ENCODE measurements around the gene PLEKHH1.

PLEKHH1 gene

DNA sequence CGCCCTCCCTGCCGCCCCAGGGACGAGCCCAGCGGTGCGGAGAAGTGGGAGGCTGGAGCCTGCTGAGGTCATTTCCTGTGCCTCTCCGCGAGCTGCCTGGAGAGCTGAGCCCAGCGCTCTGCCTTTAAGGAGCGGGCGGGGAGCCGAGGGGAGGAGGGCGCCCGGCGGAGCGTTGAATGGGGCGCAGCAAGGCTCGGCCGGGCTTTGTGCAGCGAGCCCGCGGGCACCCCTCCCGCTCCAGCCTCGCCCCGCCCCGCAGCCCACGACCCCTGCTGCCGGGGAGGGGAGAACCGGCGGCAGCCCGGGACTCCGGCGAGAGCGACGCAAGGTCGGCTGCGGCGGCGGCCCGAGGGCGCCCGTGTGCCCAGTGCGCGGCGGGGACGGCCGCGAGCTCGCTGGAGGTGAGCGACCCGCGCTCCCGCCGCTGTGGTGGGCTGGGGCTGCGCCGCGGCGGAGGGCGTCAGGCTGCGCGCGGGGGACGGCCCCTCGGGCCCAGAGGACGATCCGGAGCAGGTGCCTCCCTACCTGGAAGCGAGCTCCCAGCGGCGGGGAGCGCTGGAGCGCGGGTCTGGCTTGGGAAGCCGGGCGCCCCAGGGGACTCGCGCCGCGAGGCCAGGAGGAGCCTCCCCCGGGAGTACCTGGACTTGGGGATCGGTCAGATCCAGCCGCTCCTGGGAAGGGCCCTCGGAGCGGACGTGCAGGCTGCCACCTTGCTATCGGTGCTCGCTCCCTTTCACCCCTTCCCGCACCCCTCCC, at the start of gene PLEKHH1:
PLEKHH1 (plus strand) TSS at position 293 of the 756 bp plus-strand sequence. CDS start 8,578 bp downstream, outside the sequence.
- peaks cover 4% of the 10 kb centered on the region for H3K4me1 ChIP-seq (ENCODE audit: insufficient read depth, low read length)
- no peaks in the 10 kb centered on the region for H3K9me3 ChIP-seq (ENCODE audit: low read length)
- H3K4me3 ChIP-seq (ENCODE audit: low read length), result peak within 1 kb of the TSS; percentile 66
- H3K36me3 ChIP-seq (ENCODE audit: insufficient read depth, low read length), result no peaks in the 10 kb centered on the region
- peak within 1 kb of the TSS; percentile 96 for H2AFZ ChIP-seq (ENCODE audit: low read depth, low read length)
- peaks cover 17% of the 10 kb centered on the region for H3K27me3 ChIP-seq (ENCODE audit: insufficient read depth, low read length)

- Histone ChIP-seq H3K36me3 (ENCODE audit: insufficient read depth, low read length) (no peaks in the 10 kb centered on the region), H3K4me1 (ENCODE audit: insufficient read depth, low read length) (no peaks in the 10 kb centered on the region), H3K27me3 (ENCODE audit: insufficient read depth, low read length) (peaks cover 5% of the 10 kb centered on the region), H3K4me3 (ENCODE audit: low read length) (no peak overlapping the region), H2AFZ (ENCODE audit: low read depth, low read length) (no peak overlapping the region), H3K9me3 (ENCODE audit: low read length) (no peaks in the 10 kb centered on the region)
Observed at GRCh38 chr14:67483579-67484285, 49.4 kb upstream of the PLEKHH1 start.

- Histone ChIP-seq H3K4me1 (ENCODE audit: insufficient read depth, low read length) (no peaks in the 10 kb centered on the region), H3K9me3 (ENCODE audit: low read length) (no peaks in the 10 kb centered on the region), H3K27me3 (ENCODE audit: insufficient read depth, low read length) (peaks cover 5% of the 10 kb centered on the region), H3K36me3 (ENCODE audit: insufficient read depth, low read length) (no peaks in the 10 kb centered on the region), H2AFZ (ENCODE audit: low read depth, low read length) (no peak overlapping the region), H3K4me3 (ENCODE audit: low read length) (no peak overlapping the region)
Observed at GRCh38 chr14:67485501-67486095, 47.5 kb upstream of the PLEKHH1 start.

DNA sequence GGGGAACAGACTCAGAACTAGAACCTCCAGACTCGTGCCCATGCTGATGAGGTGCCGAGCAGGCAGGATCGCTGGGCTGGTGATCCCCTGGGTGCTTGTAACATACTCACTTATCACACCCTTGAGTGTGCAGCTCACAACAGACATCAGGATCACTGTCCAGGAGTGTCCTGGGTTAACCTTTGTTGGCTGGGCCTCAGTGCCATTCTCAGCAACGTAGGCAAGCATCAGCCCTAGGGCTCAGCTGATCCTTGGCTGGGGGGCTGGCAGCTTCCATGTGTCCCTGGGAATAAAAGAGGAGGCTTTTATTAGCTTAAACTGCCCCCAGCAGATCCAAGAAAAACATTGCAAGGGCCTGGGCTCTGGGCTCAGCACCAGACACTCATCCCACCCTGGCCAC, 46.2 kb upstream of the PLEKHH1 start:
- Histone ChIP-seq H3K36me3 (ENCODE audit: insufficient read depth, low read length) (no peaks in the 10 kb centered on the region), H2AFZ (ENCODE audit: low read depth, low read length) (no peak overlapping the region), H3K4me1 (ENCODE audit: insufficient read depth, low read length) (no peaks in the 10 kb centered on the region), H3K4me3 (ENCODE audit: low read length) (no peak overlapping the region), H3K27me3 (ENCODE audit: insufficient read depth, low read length) (peaks cover 5% of the 10 kb centered on the region), H3K9me3 (ENCODE audit: low read length) (no peaks in the 10 kb centered on the region)

- Histone ChIP-seq H3K4me1 (ENCODE audit: insufficient read depth, low read length) (no peaks in the 10 kb centered on the region), H3K4me3 (ENCODE audit: low read length) (no peak overlapping the region), H3K27me3 (ENCODE audit: insufficient read depth, low read length) (peaks cover 5% of the 10 kb centered on the region)
Observed at GRCh38 chr14:67487332-67487731, 45.8 kb upstream of the PLEKHH1 start.

DNA sequence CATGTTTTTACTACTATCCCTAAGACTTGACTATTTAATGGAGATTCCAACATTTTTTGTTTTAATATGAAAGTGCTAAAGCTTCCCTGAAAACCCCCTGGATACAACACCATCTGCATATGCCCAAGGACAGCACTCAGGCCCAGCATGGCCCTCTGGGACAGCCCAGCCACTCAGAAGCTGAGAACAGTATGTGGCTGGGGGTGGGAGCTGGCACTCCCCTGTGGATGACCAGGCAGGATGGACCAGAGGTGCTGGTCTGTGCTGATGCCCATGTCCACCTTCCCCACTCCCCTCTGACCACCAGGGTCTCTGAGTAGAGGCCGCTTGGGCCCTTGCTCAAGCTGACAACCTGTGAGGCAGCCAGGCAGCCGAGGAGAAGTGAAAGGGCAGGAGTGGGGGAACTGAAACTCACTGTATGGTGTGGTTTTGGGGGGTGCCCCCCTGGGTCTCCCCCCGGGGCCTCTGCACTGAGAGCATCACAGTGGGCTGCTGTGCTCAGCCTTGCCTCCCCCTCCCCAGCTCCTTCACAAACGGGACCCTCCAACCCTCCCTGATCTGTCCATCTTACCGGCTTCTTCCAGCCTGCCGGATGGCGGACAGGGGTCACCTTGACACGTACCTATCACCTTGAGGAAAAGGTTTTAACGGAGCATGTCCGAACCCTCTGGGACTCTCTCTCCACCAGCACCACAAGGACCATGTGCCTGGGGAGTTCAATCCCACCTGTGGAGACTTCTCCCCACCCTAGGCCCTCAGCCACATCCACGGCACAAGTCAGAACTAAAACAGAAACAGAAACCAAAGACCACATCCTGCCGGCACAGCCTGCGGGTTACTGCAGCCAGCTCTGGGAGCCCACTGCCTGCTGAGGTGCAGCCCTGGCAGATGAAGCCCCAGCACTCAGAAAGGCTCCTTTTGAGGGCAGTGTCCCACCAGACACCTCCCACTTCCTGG, 44.9 kb upstream of the PLEKHH1 start, which contains the start of gene TMEM229B:
TMEM229B (minus strand) TSS at position 785 of the 957 bp plus-strand sequence. CDS start 14,798 bp downstream, outside the sequence.
- peaks cover 5% of the 10 kb centered on the region for H3K27me3 ChIP-seq (ENCODE audit: insufficient read depth, low read length)
- H3K36me3 ChIP-seq (ENCODE audit: insufficient read depth, low read length), result no peaks in the 10 kb centered on the region
- no peak within 1 kb of the TSS for H2AFZ ChIP-seq (ENCODE audit: low read depth, low read length)
- H3K9me3 ChIP-seq (ENCODE audit: low read length), result peaks cover 4% of the 10 kb centered on the region
- no peak within 1 kb of the TSS for H3K4me3 ChIP-seq (ENCODE audit: low read length)
- no peaks in the 10 kb centered on the region for H3K4me1 ChIP-seq (ENCODE audit: insufficient read depth, low read length)

More at GRCh38 chr14:67487332-67487731, 45.8 kb upstream of the PLEKHH1 start:
- no peak overlapping the region for H2AFZ ChIP-seq (ENCODE audit: low read depth, low read length)
- H3K36me3 ChIP-seq (ENCODE audit: insufficient read depth, low read length), result no peaks in the 10 kb centered on the region
- no peaks in the 10 kb centered on the region for H3K9me3 ChIP-seq (ENCODE audit: low read length)

DNA sequence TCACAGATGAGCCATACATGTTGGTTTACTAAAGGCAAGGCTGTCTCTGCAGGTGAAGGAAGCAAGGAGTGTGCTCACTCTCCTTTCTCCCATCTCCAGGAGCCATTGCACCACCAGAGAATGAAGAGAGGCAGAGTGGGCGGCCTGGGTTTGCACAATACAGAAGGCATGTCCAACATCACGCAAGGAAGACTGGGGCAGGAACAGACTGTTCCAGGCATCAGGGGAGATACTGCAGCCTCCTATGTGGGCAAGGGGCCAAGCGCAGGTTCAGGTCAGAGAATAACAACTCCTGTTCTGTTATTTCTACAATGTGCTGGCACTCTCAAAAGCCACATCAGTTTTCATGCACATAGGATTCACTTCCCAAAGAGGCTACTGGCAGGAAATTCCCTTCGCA, 42.9 kb upstream of the PLEKHH1 start:
- H3K4me1 ChIP-seq (ENCODE audit: insufficient read depth, low read length), result no peaks in the 10 kb centered on the region
- H2AFZ ChIP-seq (ENCODE audit: low read depth, low read length), result no peak overlapping the region
- H3K9me3 ChIP-seq (ENCODE audit: low read length), result peaks cover 7% of the 10 kb centered on the region
- H3K27me3 ChIP-seq (ENCODE audit: insufficient read depth, low read length), result peaks cover 5% of the 10 kb centered on the region
- H3K36me3 ChIP-seq (ENCODE audit: insufficient read depth, low read length), result no peaks in the 10 kb centered on the region
- no peak overlapping the region for H3K4me3 ChIP-seq (ENCODE audit: low read length)

DNA sequence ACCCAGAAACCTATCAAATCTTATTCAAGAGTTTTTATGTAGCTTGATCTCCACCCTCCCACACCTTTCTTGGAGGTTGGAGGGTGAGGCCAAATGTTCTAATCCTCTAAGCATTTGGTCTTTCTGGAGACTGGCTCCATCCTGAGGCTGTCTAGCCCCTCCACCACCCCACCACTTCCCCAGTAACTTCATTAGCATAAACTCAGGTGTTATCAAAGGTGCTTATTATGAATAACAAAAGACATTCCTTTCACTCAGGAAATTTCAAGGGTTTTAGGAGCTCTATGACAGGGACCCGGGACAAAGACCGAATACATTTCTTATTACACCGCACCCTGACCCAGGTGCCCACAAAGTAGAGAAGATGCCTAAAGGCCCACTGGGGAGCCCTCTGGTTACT, 41.8 kb upstream of the PLEKHH1 start:
- H3K27me3 ChIP-seq (ENCODE audit: insufficient read depth, low read length), result peaks cover 5% of the 10 kb centered on the region
- H3K9me3 ChIP-seq (ENCODE audit: low read length), result peaks cover 7% of the 10 kb centered on the region
- no peaks in the 10 kb centered on the region for H3K36me3 ChIP-seq (ENCODE audit: insufficient read depth, low read length)
- no peak overlapping the region for H2AFZ ChIP-seq (ENCODE audit: low read depth, low read length)
- H3K4me3 ChIP-seq (ENCODE audit: low read length), result no peak overlapping the region
- no peaks in the 10 kb centered on the region for H3K4me1 ChIP-seq (ENCODE audit: insufficient read depth, low read length)

- H3K4me1 ChIP-seq (ENCODE audit: insufficient read depth, low read length), result no peaks in the 10 kb centered on the region
- peaks cover 5% of the 10 kb centered on the region for H3K27me3 ChIP-seq (ENCODE audit: insufficient read depth, low read length)
- peaks cover 7% of the 10 kb centered on the region for H3K9me3 ChIP-seq (ENCODE audit: low read length)
- H3K36me3 ChIP-seq (ENCODE audit: insufficient read depth, low read length), result no peaks in the 10 kb centered on the region
- H2AFZ ChIP-seq (ENCODE audit: low read depth, low read length), result no peak overlapping the region
- no peak overlapping the region for H3K4me3 ChIP-seq (ENCODE audit: low read length)
Observed at GRCh38 chr14:67491741-67492507, 41.2 kb upstream of the PLEKHH1 start.

DNA sequence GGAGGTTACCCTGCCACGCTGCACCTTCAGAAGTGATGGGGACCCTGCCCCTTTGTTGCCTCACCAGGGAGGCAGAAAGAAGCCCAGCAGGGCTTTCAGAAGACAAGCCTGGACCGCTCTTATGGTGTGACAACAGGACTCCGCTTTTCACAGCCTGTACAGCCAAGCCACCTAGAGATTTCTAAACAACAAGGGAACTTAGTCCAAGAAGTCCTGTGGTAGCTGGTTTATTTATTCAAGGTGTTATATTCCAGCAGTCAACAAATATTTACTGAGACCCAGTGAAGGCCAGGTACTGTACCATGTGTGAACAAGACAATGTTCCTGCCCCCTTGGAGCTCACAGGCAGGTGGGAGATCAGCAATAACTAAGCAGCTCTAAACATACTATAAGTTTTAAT, 40.6 kb upstream of the PLEKHH1 start:
- no peak overlapping the region for H2AFZ ChIP-seq (ENCODE audit: low read depth, low read length)
- H3K27me3 ChIP-seq (ENCODE audit: insufficient read depth, low read length), result peaks cover 5% of the 10 kb centered on the region
- no peak overlapping the region for H3K4me3 ChIP-seq (ENCODE audit: low read length)
- H3K9me3 ChIP-seq (ENCODE audit: low read length), result peaks cover 7% of the 10 kb centered on the region
- H3K36me3 ChIP-seq (ENCODE audit: insufficient read depth, low read length), result no peaks in the 10 kb centered on the region
- H3K4me1 ChIP-seq (ENCODE audit: insufficient read depth, low read length), result no peaks in the 10 kb centered on the region

GRCh38 chr14:67493092-67493717, 39.9 kb upstream of the PLEKHH1 start:
- Histone ChIP-seq H3K36me3 (ENCODE audit: insufficient read depth, low read length) (no peaks in the 10 kb centered on the region), H3K4me3 (ENCODE audit: low read length) (no peak overlapping the region), H3K4me1 (ENCODE audit: insufficient read depth, low read length) (no peaks in the 10 kb centered on the region)

More at GRCh38 chr14:67493092-67493717, 39.9 kb upstream of the PLEKHH1 start:
- Histone ChIP-seq H2AFZ (ENCODE audit: low read depth, low read length) (no peak overlapping the region), H3K9me3 (ENCODE audit: low read length) (peaks cover 7% of the 10 kb centered on the region), H3K27me3 (ENCODE audit: insufficient read depth, low read length) (peaks cover 4% of the 10 kb centered on the region)
